NCI-H1694 treated with DMSO at 0.1 percent for 48 hours (cell line): Measurements from ENCODE around the gene CCDC88B.

Source experiments
- DNase-seq: peaks from one replicate; lab custom pipeline; 2025; lab: John Stamatoyannopoulos, UW

Gene CCDC88B

DNA sequence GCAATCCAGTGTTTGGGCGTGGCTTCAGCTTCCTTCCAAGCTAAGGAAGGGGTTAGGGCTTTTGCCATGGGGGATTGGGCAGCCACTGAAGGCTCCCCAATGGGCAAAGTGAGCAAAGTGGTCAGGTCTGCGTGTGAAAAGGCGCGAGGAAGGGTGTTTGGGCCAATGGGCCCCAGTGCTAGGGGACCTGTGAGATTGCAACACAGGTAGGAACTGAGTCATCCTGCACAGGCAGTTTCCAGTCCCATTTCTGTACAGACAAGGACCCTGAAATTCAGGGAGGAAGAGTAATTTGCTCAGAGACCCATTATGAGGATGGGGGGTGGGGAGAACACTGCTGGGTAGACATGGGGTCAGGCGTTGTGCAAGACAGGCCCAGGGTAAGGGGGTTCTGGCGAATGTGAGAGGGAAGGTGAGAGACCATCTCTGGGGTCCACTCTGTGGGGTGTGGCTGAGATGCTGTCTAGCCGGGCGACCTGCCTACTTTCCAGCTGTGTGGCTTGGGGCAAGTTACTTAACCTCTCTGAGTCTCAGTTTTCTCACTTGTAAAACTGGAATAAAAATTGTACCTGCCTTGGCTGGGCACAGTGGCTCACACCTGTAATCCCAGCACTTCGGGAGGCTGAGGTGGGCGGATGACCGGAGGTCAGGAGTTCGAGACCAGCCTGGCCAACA lies 7.3 kb downstream of the CCDC88B start:
- DNase-seq, result no peak

GRCh38 chr11:64348383-64349024 lies 8.5 kb downstream of the CCDC88B start:
- no peak for DNase-seq

GRCh38 chr11:64349025-64349387 lies 9.0 kb downstream of the CCDC88B start:
- no peak for DNase-seq

GRCh38 chr11:64349404-64349803 lies 9.4 kb downstream of the CCDC88B start:
- DNase-seq, result no peak

- DNase-seq, result no peak
Measured at GRCh38 chr11:64351136-64351631, 11.2 kb downstream of the CCDC88B start.

DNA sequence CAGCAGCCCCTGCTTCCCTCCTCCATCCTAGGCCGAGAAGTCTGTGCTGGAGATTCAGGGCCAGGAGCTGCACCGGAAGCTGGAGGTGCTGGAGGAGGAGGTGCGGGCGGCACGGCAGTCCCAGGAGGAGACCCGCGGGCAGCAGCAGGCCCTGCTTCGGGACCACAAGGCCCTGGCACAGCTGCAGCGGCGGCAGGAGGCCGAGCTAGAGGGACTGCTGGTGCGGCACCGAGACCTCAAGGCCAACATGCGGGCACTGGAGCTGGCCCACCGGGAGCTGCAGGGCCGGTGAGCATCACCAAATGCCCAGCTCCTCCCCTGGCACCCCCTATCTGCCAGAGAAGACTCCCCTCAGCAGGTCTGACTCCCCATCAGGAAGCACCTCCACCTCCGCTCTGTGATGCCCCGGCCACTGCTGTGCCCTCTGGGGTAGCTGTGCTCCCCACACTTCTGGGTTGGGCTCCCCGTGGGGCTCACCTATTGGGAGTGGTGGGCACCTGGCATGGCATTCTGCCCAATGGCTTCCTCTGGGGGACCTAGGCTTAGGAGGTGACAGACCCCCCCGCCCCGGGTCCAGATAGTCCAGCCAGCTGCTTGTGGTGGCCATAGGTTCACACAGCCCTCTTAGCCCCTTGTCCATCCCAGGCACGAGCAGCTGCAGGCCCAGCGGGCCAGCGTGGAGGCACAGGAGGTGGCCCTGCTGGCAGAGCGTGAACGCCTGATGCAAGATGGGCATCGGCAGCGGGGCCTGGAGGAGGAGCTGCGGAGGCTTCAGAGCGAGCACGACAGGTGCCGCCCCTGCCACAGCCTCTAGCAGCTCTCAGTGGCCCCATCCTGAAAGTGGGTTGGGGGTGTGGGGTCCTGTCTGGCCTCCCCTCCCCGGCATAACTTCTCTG lies 12.3 kb downstream of the CCDC88B start:
- no peak for DNase-seq

DNA sequence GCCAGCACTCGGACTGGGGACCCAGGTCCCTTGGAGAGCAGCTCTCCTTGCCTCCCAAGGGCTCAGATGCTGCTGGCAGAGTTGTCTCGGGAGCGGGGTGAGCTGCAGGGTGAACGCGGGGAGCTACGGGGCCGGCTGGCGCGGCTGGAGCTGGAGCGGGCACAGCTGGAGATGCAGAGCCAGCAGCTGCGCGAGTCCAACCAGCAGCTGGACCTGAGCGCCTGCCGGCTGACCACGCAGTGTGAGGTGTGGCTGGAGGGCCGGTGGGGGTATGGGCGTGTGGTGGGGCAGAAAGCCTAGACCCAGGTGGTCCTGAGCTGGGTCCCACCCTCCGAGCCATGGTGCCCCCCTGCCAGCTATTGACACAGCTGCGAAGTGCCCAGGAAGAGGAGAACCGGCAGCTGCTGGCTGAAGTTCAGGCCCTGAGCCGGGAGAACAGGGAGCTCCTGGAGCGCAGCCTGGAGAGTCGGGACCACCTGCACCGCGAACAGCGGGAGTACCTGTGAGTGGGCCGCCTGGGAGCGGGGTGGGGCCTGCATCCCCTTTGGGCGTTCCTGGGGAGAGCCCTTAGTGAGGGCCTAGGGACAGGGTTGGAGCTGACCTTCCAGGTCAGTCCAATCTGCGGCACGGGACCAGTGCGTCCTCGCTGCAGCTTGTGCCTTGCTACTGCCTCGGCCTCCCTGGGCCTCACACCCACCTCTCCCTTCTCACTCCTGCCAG lies 13.2 kb downstream of the CCDC88B start:
- no peak for DNase-seq

DNA sequence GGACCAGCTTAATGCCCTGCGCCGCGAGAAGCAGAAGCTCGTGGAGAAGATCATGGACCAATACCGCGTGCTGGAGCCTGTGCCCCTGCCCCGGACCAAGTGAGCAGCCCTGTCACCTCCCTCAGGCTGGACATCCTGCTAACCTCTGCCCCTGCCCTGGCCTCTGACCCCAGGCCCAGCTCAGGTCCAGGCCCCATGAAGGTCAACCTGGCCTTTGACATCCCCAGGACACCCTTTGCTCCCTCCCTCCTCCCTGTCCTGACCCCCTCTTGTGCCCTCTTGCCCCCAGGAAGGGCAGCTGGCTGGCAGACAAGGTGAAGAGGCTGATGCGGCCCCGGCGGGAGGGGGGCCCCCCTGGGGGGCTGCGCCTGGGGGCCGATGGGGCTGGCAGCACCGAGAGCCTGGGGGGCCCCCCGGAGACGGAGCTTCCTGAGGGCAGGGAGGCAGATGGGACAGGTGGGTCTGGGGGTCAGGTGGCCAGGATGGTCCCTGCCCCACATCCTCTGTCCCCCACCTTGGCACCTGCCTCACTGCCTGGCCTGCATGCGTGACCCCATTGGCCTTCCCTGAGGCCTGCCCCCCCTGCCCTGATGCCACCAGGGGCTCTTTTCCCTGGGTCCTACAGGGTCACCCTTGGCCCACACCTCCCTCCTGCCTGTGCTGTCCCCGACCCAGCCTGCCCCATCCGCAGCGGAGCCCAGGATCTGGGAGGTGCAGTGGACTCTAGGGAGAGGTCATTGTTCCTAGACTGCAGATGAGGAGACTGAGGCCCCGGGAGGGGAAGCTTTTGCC lies 13.9 kb downstream of the CCDC88B start:
- DNase-seq, result no peak

DNA sequence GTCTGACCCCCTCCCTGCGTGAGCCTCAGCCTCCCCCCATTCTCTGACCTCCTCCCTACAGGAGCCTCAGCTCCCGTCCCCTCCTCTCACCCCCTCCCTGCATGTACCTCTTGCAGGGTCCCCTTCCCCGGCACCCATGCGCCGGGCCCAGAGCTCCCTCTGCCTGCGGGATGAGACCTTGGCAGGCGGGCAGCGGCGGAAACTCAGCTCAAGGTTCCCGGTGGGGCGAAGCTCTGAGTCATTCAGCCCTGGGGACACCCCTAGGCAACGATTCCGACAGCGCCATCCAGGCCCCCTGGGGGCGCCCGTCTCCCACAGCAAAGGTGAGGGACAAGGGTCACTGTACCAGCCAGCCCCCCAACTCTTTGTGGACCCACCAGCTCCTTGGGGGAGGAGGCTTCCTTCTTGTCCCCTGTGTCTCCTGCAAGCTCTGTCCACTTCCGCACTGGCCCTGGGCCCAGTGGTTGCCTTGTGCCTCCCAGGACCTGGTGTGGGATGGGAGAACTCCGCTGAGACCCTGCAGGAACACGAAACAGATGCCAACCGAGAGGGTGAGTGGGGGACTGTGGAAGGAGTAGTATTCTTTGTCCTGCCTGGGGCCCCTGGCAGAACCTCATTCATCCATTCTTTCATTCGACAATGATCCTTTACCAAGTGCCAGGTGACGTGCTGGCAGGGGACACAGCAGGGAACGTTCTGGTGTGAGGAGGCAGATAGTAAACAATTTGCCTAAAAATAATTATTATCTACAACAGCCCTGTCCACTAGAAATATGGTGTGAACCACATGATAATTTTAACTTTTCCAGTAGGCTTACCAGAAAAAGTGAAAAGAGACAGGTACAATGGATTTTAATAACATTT lies 15.3 kb downstream of the CCDC88B start:
- peak; percentile 58 for DNase-seq

DNA sequence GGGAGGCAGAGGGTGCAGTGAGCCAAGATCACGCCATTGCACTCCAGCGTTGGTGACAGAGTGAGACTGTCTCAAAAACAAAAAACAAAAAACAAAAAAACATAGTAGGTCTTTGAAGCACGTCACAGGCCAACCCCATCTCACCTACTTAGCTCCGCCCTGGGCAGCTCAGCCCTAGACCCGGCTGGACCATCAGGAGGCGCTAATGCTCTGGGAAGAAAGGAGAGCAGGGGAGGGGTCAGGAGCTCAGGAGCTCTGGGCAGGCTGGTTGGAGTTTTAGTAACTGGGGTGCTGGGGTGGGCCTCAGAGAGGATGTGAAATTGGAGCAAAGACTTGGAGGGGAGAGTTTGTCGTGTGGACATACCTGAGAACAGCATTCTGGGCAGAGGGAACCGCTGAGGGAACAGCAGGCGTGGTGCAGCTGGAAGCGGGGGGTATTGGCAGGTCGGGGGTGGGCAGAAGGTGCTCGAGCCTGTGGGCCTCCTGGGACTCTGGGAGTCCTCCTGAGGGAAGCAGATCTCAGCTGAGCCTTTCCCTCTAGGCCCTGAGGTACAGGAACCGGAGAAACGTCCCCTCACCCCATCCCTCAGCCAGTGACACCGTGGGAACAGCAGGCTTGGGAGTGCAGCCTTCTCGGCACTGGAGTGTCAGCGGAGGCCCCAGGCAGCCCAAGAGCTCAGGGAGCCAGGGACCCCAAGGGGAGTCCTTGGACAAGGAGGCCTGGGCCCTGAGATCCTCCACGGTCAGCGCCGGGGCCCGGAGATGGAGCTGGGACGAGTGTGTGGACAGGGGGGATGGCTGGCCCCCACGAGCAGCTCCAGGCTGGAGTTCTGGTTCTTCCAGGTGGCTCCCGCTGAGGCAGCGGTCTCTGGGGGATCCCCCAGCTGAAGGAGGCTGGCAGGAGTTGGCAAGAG lies 16.8 kb downstream of the CCDC88B start:
- peak; percentile 51 for DNase-seq

DNA sequence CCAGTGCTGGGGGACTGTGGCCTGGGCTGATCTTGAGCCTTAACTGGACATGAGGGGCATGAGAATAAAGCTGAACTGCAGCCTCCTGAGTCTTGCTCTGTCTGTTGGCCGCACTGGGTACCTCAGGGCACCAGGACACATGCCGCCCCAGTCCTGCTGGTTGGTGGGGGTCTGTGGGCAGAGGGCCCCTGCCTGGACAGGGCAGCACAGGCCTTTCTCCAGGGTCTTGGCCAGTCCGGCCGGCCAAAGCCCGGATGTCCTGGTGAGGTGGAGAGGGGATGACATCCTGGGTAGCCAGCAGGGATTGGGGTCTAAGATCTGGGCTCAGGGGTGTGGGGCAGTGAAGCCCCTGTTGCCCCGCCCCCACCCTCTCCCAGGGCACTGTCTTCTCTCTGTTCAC lies 17.4 kb downstream of the CCDC88B start:
- no peak for DNase-seq

DNA sequence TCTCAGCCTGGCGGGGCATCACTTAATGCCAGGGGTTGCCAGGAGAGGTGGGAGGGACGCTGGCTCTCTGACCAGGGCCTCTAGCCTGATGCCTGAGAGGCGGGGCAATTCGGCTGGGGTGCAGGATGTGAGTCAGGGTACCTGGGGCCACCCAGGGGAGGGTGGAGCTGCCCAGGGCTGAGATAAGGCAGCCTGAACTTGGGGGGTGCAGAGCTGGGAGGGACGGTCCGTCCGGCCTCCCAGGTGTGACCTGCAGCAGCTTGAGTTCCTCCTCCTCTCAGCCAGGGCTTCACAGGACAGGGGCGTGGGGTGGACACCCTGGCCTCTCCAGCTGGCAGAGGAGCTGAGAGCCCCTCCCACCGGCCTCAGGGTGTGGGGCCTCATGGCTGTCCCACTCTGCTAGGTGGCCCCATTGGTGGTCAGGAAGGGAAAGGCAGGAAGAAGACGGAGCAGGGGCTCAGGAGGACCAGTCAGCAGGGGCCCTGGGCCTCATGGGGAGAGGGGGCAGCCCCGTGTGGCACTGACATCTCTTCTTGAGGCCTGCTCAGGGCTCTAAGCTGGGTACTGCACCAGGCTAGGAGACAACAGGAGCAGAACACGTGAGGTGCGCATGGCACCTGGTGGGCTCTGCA lies 18.0 kb downstream of the CCDC88B start:
- DNase-seq, result no peak

- DNase-seq, result no peak
Measured at GRCh38 chr11:64358536-64358906, 18.5 kb downstream of the CCDC88B start.

- no peak for DNase-seq
Measured at GRCh38 chr11:64358907-64359711, 19.1 kb downstream of the CCDC88B start, which contains the start of gene RPS6KA4. Gene RPS6KA4, plus strand, starts transcription at chr11:64359162. Its CDS starts 74 bp downstream, at chr11:64359236.

- DNase-seq, result no peak
Measured at GRCh38 chr11:64359712-64360445, 19.9 kb downstream of the CCDC88B start.

DNA sequence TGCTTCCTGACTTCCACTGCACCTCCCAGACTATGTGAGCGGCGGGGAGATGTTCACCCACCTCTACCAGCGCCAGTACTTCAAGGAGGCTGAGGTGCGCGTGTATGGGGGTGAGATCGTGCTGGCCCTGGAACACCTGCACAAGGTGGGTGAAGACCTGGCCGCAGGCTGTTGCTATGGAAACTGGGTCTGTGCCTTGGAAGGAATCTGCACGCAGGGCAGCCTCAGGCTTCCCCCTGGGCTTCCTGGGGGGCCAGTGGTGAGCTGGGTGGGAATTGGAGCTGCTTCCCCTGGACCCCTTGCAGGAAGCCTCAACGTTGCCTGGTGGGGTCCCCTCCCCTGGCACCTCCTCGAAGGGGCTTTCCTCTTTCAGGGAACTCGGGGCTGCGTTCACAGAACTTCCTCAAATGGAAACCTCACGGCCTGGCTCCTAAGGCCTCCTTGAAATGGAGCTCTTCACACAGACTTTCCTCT lies 20.5 kb downstream of the CCDC88B start:
- DNase-seq, result no peak

GRCh38 chr11:64361659-64362058 lies 21.7 kb downstream of the CCDC88B start:
- no peak for DNase-seq
